ENCODE data around the gene NCOA5. TPM values are rescaled to one million over a fixed set of nuclear protein-coding genes. Genes with fewer than 3 reads are reported as not detected.
"Not testable (repeated sequence)": the region's sequence is repeated elsewhere in the genome, so short reads cannot be mapped to it uniquely, and the experiment has no call there.

The NCOA5 gene
- polyA plus RNA-seq, 2 donors, result 8.6 to 10.7 TPM

GRCh38 chr20:46099491-46100287 lies 9.9 kb upstream of the NCOA5 start:
- H3K4me1 ChIP-seq (ENCODE audit: control insufficient read depth in 2 of 2, insufficient read depth in 2 of 2, low read length in 1 of 2), result peaks cover 0 to 2% of the 10 kb centered on the region in 2 donors
- WGBS, 2 donors, result 31 to 42% methylated on average over 44 to 48 of the region's 48 CpGs
- peaks cover 0 to 3% of the 10 kb centered on the region in 2 donors for H3K27me3 ChIP-seq (ENCODE audit: control insufficient read depth in 1 of 2, insufficient read depth in 2 of 2, low read length in 2 of 2)
- H3K9me3 ChIP-seq (ENCODE audit: control insufficient read depth in 2 of 2, insufficient read depth in 1 of 2, low read depth in 1 of 2, low read length in 1 of 2), result peaks cover 0 to 3% of the 10 kb centered on the region in 2 donors
- H3K27ac ChIP-seq (ENCODE audit: low read depth in 2 of 2, low read length in 1 of 2), result no peak overlapping the region
- H3K36me3 ChIP-seq (ENCODE audit: control insufficient read depth in 2 of 2, insufficient read depth in 2 of 2, low read length in 1 of 2), result no peaks in the 10 kb centered on the region
- H3K4me3 ChIP-seq (ENCODE audit: low read depth in 1 of 2, low read length in 2 of 2), result no peak overlapping the region

- Histone ChIP-seq H3K36me3 (ENCODE audit: control insufficient read depth in 2 of 2, insufficient read depth in 2 of 2, low read length in 1 of 2) (no peaks in the 10 kb centered on the region), H3K27me3 (ENCODE audit: control insufficient read depth in 1 of 2, insufficient read depth in 2 of 2, low read length in 2 of 2) (no peaks in the 10 kb centered on the region), H3K4me1 (ENCODE audit: control insufficient read depth in 2 of 2, insufficient read depth in 2 of 2, low read length in 1 of 2) (no peaks in the 10 kb centered on the region), H3K27ac (ENCODE audit: low read depth in 2 of 2, low read length in 1 of 2) (no peak overlapping the region), H3K9me3 (ENCODE audit: control insufficient read depth in 2 of 2, insufficient read depth in 1 of 2, low read depth in 1 of 2, low read length in 1 of 2) (no peaks in the 10 kb centered on the region), H3K4me3 (ENCODE audit: low read depth in 1 of 2, low read length in 2 of 2) (no peak overlapping the region)
- 74 to 77% methylated on average over 2 of the region's 2 CpGs for WGBS, 2 donors
These were observed 3.8 kb upstream of the NCOA5 start for GRCh38 chr20:46093531-46093930.

- H3K9me3 ChIP-seq (ENCODE audit: control insufficient read depth in 2 of 2, insufficient read depth in 1 of 2, low read depth in 1 of 2, low read length in 1 of 2); H3K4me1 ChIP-seq (ENCODE audit: control insufficient read depth in 2 of 2, insufficient read depth in 2 of 2, low read length in 1 of 2); H3K27me3 ChIP-seq (ENCODE audit: control insufficient read depth in 1 of 2, insufficient read depth in 2 of 2, low read length in 2 of 2); H3K27ac ChIP-seq (ENCODE audit: low read depth in 2 of 2, low read length in 1 of 2); H3K36me3 ChIP-seq (ENCODE audit: control insufficient read depth in 2 of 2, insufficient read depth in 2 of 2, low read length in 1 of 2); H3K4me3 ChIP-seq (ENCODE audit: low read depth in 1 of 2, low read length in 2 of 2): not testable (repeated sequence)
- 94 to 95% methylated on average over 48 to 52 of the region's 52 CpGs for WGBS, 2 donors
These were observed 2.1 kb upstream of the NCOA5 start for GRCh38 chr20:46091622-46092535.

- 0 to 1% methylated on average over 31 of the region's 31 CpGs for WGBS, 2 donors
These were observed 670 bp downstream of the NCOA5 start for GRCh38 chr20:46089167-46089416.

GRCh38 chr20:46088409-46089166 lies 1.2 kb downstream of the NCOA5 start:
- WGBS, 2 donors, result 2 to 3% methylated on average over 22 of the region's 22 CpGs
- Histone ChIP-seq H3K4me1 (ENCODE audit: control insufficient read depth in 2 of 2, insufficient read depth in 2 of 2, low read length in 1 of 2) (peaks cover 2 to 5% of the 10 kb centered on the region in 2 donors), H3K27ac (ENCODE audit: low read depth in 2 of 2, low read length in 1 of 2) (peak overlapping the region; percentile 99), H3K4me3 (ENCODE audit: low read depth in 1 of 2, low read length in 2 of 2) (peak overlapping the region; percentile 90 to 99), H3K36me3 (ENCODE audit: control insufficient read depth in 2 of 2, insufficient read depth in 2 of 2, low read length in 1 of 2) (no peaks in the 10 kb centered on the region), H3K27me3 (ENCODE audit: control insufficient read depth in 1 of 2, insufficient read depth in 2 of 2, low read length in 2 of 2) (no peaks in the 10 kb centered on the region), H3K9me3 (ENCODE audit: control insufficient read depth in 2 of 2, insufficient read depth in 1 of 2, low read depth in 1 of 2, low read length in 1 of 2) (no peaks in the 10 kb centered on the region)

More at GRCh38 chr20:46089167-46089416, 670 bp downstream of the NCOA5 start:
- Histone ChIP-seq H3K4me1 (ENCODE audit: control insufficient read depth in 2 of 2, insufficient read depth in 2 of 2, low read length in 1 of 2) (peaks cover 2 to 5% of the 10 kb centered on the region in 2 donors), H3K27ac (ENCODE audit: low read depth in 2 of 2, low read length in 1 of 2) (peak overlapping the region; percentile 99), H3K4me3 (ENCODE audit: low read depth in 1 of 2, low read length in 2 of 2) (peak overlapping the region; percentile 90 to 99), H3K27me3 (ENCODE audit: control insufficient read depth in 1 of 2, insufficient read depth in 2 of 2, low read length in 2 of 2) (no peaks in the 10 kb centered on the region), H3K36me3 (ENCODE audit: control insufficient read depth in 2 of 2, insufficient read depth in 2 of 2, low read length in 1 of 2) (no peaks in the 10 kb centered on the region), H3K9me3 (ENCODE audit: control insufficient read depth in 2 of 2, insufficient read depth in 1 of 2, low read depth in 1 of 2, low read length in 1 of 2) (no peaks in the 10 kb centered on the region)

- Histone ChIP-seq H3K4me3 (ENCODE audit: low read depth in 1 of 2, low read length in 2 of 2) (no peak overlapping the region), H3K27me3 (ENCODE audit: control insufficient read depth in 1 of 2, insufficient read depth in 2 of 2, low read length in 2 of 2) (no peaks in the 10 kb centered on the region), H3K27ac (ENCODE audit: low read depth in 2 of 2, low read length in 1 of 2) (no peak overlapping the region), H3K4me1 (ENCODE audit: control insufficient read depth in 2 of 2, insufficient read depth in 2 of 2, low read length in 1 of 2) (peaks cover 2 to 5% of the 10 kb centered on the region in 2 donors), H3K36me3 (ENCODE audit: control insufficient read depth in 2 of 2, insufficient read depth in 2 of 2, low read length in 1 of 2) (no peaks in the 10 kb centered on the region), H3K9me3 (ENCODE audit: control insufficient read depth in 2 of 2, insufficient read depth in 1 of 2, low read depth in 1 of 2, low read length in 1 of 2) (no peaks in the 10 kb centered on the region)
- WGBS, 2 donors, result 41 to 49% methylated on average over 8 of the region's 8 CpGs
These were observed 2.6 kb downstream of the NCOA5 start for GRCh38 chr20:46087161-46087560.

- no peaks in the 10 kb centered on the region for H3K36me3 ChIP-seq (ENCODE audit: control insufficient read depth in 2 of 2, insufficient read depth in 2 of 2, low read length in 1 of 2)
- peaks cover 2 to 5% of the 10 kb centered on the region in 2 donors for H3K4me1 ChIP-seq (ENCODE audit: control insufficient read depth in 2 of 2, insufficient read depth in 2 of 2, low read length in 1 of 2)
- 42 to 48% methylated on average over 4 of the region's 4 CpGs for WGBS, 2 donors
- no peak overlapping the region for H3K4me3 ChIP-seq (ENCODE audit: low read depth in 1 of 2, low read length in 2 of 2)
- H3K27me3 ChIP-seq (ENCODE audit: control insufficient read depth in 1 of 2, insufficient read depth in 2 of 2, low read length in 2 of 2), result no peaks in the 10 kb centered on the region
- H3K9me3 ChIP-seq (ENCODE audit: control insufficient read depth in 2 of 2, insufficient read depth in 1 of 2, low read depth in 1 of 2, low read length in 1 of 2), result no peaks in the 10 kb centered on the region
- H3K27ac ChIP-seq (ENCODE audit: low read depth in 2 of 2, low read length in 1 of 2), result no peak overlapping the region
These were observed 4.4 kb downstream of the NCOA5 start for GRCh38 chr20:46085179-46085851.

- Histone ChIP-seq H3K4me3 (ENCODE audit: low read depth in 1 of 2, low read length in 2 of 2) (no peak overlapping the region), H3K9me3 (ENCODE audit: control insufficient read depth in 2 of 2, insufficient read depth in 1 of 2, low read depth in 1 of 2, low read length in 1 of 2) (no peaks in the 10 kb centered on the region), H3K27me3 (ENCODE audit: control insufficient read depth in 1 of 2, insufficient read depth in 2 of 2, low read length in 2 of 2) (no peaks in the 10 kb centered on the region), H3K4me1 (ENCODE audit: control insufficient read depth in 2 of 2, insufficient read depth in 2 of 2, low read length in 1 of 2) (peaks cover 2 to 5% of the 10 kb centered on the region in 2 donors), H3K36me3 (ENCODE audit: control insufficient read depth in 2 of 2, insufficient read depth in 2 of 2, low read length in 1 of 2) (no peaks in the 10 kb centered on the region), H3K27ac (ENCODE audit: low read depth in 2 of 2, low read length in 1 of 2) (no peak overlapping the region)
- WGBS, 2 donors, result 90 to 91% methylated on average over 3 of the region's 3 CpGs
These were observed 5.0 kb downstream of the NCOA5 start for GRCh38 chr20:46084805-46085178.

- 92 to 98% methylated on average over 1 of the region's 1 CpG for WGBS, 2 donors
- H3K4me1 ChIP-seq (ENCODE audit: control insufficient read depth in 2 of 2, insufficient read depth in 2 of 2, low read length in 1 of 2), result peaks cover 2 to 5% of the 10 kb centered on the region in 2 donors
These were observed 6.2 kb downstream of the NCOA5 start for GRCh38 chr20:46083531-46084061.

More at GRCh38 chr20:46083531-46084061, 6.2 kb downstream of the NCOA5 start:
- H3K27me3 ChIP-seq (ENCODE audit: control insufficient read depth in 1 of 2, insufficient read depth in 2 of 2, low read length in 2 of 2), result no peaks in the 10 kb centered on the region
- H3K9me3 ChIP-seq (ENCODE audit: control insufficient read depth in 2 of 2, insufficient read depth in 1 of 2, low read depth in 1 of 2, low read length in 1 of 2), result no peaks in the 10 kb centered on the region
- H3K27ac ChIP-seq (ENCODE audit: low read depth in 2 of 2, low read length in 1 of 2), result no peak overlapping the region
- no peak overlapping the region for H3K4me3 ChIP-seq (ENCODE audit: low read depth in 1 of 2, low read length in 2 of 2)
- H3K36me3 ChIP-seq (ENCODE audit: control insufficient read depth in 2 of 2, insufficient read depth in 2 of 2, low read length in 1 of 2), result peaks cover 3 to 7% of the 10 kb centered on the region in 2 donors
